ENCODE measurements around the gene ITPR2. TPM values are rescaled to one million over a fixed set of nuclear protein-coding genes. Genes with fewer than 3 reads are reported as not detected.

The ITPR2 gene
- total RNA-seq, 1 experiment from 2014 or later, result 26.0 TPM

DNA sequence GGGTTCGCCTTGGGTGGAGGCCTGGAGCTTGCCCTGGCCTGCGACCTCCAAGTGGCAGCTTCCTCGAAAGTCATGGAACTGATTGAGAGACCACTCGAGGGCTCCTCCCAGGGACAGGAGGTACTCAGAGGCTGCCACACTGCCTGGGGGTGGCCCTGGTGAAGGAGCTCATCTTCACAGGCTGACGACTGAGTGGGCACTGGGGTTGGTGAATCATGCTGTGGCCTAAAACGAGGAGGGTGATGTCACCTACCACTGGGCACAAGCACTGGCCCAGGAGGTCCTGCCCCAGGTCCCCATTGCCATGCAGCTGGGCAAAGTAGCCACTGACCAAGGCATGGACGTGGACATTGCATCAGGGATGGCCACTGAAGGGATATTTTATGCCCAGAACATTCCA lies 32.1 kb downstream of the ITPR2 start:
- Histone ChIP-seq H3K27me3 (ENCODE audit: insufficient read depth, low read depth) (no peaks in the 10 kb centered on the region), H4K20me1 (ENCODE audit: insufficient read depth) (no peaks in the 10 kb centered on the region), H3K27ac (no peak overlapping the region), H3K9me3 (ENCODE audit: insufficient read depth, low read depth) (no peaks in the 10 kb centered on the region), H3K4me3 (no peak overlapping the region), H3F3A (ENCODE audit: insufficient read depth, low read depth) (peaks cover 3% of the 10 kb centered on the region; the same call in 1 of the 2 replicates), H3K79me2 (ENCODE audit: low read depth) (no peaks in the 10 kb centered on the region), H3K4me1 (replicated peaks; ENCODE audit: insufficient read depth) (peaks cover 6% of the 10 kb centered on the region), H3K4me2 (no peak overlapping the region), H3K9me2 (ENCODE audit: insufficient read depth) (no peaks in the 10 kb centered on the region), H3K36me3 (ENCODE audit: low read depth) (no peaks in the 10 kb centered on the region), H2AFZ (no peak overlapping the region)
- ChIA-PET CTCF (no interaction called here), POLR2A (ENCODE audit: unreplicated experiment) (no interaction called here)
- intact Hi-C loops (cut with micrococcal nuclease; ENCODE audit: unreplicated experiment), result no loop called here
- BruUV-seq (replicated peaks), result no TSS peak
- TF ChIP-seq, protein P1, sequence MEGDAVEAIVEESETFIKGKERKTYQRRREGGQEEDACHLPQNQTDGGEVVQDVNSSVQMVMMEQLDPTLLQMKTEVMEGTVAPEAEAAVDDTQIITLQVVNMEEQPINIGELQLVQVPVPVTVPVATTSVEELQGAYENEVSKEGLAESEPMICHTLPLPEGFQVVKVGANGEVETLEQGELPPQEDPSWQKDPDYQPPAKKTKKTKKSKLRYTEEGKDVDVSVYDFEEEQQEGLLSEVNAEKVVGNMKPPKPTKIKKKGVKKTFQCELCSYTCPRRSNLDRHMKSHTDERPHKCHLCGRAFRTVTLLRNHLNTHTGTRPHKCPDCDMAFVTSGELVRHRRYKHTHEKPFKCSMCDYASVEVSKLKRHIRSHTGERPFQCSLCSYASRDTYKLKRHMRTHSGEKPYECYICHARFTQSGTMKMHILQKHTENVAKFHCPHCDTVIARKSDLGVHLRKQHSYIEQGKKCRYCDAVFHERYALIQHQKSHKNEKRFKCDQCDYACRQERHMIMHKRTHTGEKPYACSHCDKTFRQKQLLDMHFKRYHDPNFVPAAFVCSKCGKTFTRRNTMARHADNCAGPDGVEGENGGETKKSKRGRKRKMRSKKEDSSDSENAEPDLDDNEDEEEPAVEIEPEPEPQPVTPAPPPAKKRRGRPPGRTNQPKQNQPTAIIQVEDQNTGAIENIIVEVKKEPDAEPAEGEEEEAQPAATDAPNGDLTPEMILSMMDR (conservative IDR thresholded peaks at IDR 0.05), result no peak
- no peak for TF ChIP-seq EZH2 (IDR thresholded peaks at IDR 0.05; ENCODE audit: low read depth)
- DNase-seq, result no peak

DNA sequence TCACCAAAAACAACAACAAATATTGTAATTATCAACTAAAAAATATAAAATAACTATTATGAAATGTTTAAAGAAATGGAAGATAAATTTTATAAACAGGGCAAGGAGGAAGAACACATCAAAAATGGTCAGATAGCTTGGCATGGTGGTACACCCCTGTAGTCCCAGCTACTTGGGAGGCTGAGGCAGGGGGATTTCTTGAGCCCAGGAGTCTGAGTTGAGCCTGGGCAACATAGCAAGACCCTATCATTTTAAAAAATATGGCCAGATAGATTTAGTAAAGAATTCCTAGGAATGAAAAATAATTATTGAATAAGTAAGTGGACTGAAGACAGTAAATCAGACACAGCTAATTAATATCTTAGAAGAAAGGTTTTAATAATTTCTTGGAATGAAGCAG lies 32.6 kb downstream of the ITPR2 start:
- no peak for DNase-seq
- H3K9me2 ChIP-seq (ENCODE audit: insufficient read depth), result no peaks in the 10 kb centered on the region
- POLR2A ChIA-PET (ENCODE audit: unreplicated experiment), result no interaction called here
- intact Hi-C loops (cut with micrococcal nuclease; ENCODE audit: unreplicated experiment), result no loop called here
- no peak overlapping the region for H3K4me3 ChIP-seq
- H3K79me2 ChIP-seq (ENCODE audit: low read depth), result no peaks in the 10 kb centered on the region
- CTCF ChIA-PET, result no interaction called here
- H3K27ac ChIP-seq, result no peak overlapping the region
- H3K9me3 ChIP-seq (ENCODE audit: insufficient read depth, low read depth), result no peaks in the 10 kb centered on the region
- no peak for TF ChIP-seq EZH2 (IDR thresholded peaks at IDR 0.05; ENCODE audit: low read depth)
- TF ChIP-seq, protein P1 (conservative IDR thresholded peaks at IDR 0.05), result no peak
- no peak overlapping the region for H2AFZ ChIP-seq
- H4K20me1 ChIP-seq (ENCODE audit: insufficient read depth), result no peaks in the 10 kb centered on the region
- H3K4me1 ChIP-seq (replicated peaks; ENCODE audit: insufficient read depth), result peaks cover 6% of the 10 kb centered on the region
- H3K27me3 ChIP-seq (ENCODE audit: insufficient read depth, low read depth), result no peaks in the 10 kb centered on the region
- peaks cover 3% of the 10 kb centered on the region; the same call in 1 of the 2 replicates for H3F3A ChIP-seq (ENCODE audit: insufficient read depth, low read depth)
- H3K4me2 ChIP-seq, result no peak overlapping the region
- no peaks in the 10 kb centered on the region for H3K36me3 ChIP-seq (ENCODE audit: low read depth)
- BruUV-seq (replicated peaks), result no TSS peak

DNA sequence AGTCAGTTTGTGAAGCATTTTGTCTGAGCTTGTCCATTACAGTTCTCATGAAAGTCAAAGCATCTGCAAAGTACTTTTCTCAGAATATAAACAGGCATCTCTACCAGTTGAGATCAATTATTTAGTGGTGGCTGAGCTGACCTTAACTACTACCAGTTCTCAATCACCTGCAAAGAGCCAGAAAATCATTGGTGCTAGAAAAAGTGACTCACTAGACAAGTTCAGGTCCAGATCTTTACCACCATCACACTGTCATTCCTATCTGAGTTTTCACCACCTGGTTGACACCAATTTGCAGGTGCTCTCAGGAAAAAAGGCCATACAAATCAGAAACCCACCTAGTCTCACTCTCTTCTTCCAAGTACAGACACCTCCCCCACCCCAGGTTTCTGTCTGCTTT lies 33.3 kb downstream of the ITPR2 start:
- BruUV-seq (replicated peaks), result no TSS peak
- H3K4me1 ChIP-seq (replicated peaks; ENCODE audit: insufficient read depth), result peaks cover 6% of the 10 kb centered on the region

More for the DNA sequence above, 33.3 kb downstream of the ITPR2 start:
- peaks cover 3% of the 10 kb centered on the region; the same call in 1 of the 2 replicates for H3F3A ChIP-seq (ENCODE audit: insufficient read depth, low read depth)
- DNase-seq, result no peak
- ChIA-PET CTCF (no interaction called here), POLR2A (ENCODE audit: unreplicated experiment) (no interaction called here)
- no peaks in the 10 kb centered on the region for H3K36me3 ChIP-seq (ENCODE audit: low read depth)
- H4K20me1 ChIP-seq (ENCODE audit: insufficient read depth), result no peaks in the 10 kb centered on the region
- TF ChIP-seq EZH2 (IDR thresholded peaks at IDR 0.05; ENCODE audit: low read depth), result no peak
- TF ChIP-seq, protein P1 (conservative IDR thresholded peaks at IDR 0.05), result no peak
- H3K4me3 ChIP-seq, result no peak overlapping the region
- no peaks in the 10 kb centered on the region for H3K27me3 ChIP-seq (ENCODE audit: insufficient read depth, low read depth)
- intact Hi-C loops (cut with micrococcal nuclease; ENCODE audit: unreplicated experiment), result no loop called here
- no peak overlapping the region for H3K27ac ChIP-seq
- H3K4me2 ChIP-seq, result no peak overlapping the region
- H3K9me3 ChIP-seq (ENCODE audit: insufficient read depth, low read depth), result no peaks in the 10 kb centered on the region
- no peak overlapping the region for H2AFZ ChIP-seq
- H3K79me2 ChIP-seq (ENCODE audit: low read depth), result no peaks in the 10 kb centered on the region
- H3K9me2 ChIP-seq (ENCODE audit: insufficient read depth), result no peaks in the 10 kb centered on the region

Measured in PC-9 (cell line).